MCF 10A (cell line): ENCODE results near the gene OTX2. TPM values are rescaled to one million over a fixed set of nuclear protein-coding genes. Genes with fewer than 3 reads are reported as not detected.

Source experiments
- BruUV-seq: library from RNA; stranded (reverse); fragments of 400-500 nt; replicated peaks from 2 replicates; lab custom pipeline; 2021; lab: Mats Ljungman, UMichigan
- CTCF ChIA-PET: fragments of 300-600 bp; sonication (Branson Sonifier 250); formaldehyde crosslinking; extraction: SDS; loops from one replicate; lab custom pipeline; 2021; ENCODE audit warnings: antibody characterized with exemption, inconsistent platforms; lab: Yijun Ruan, JAX
- POLR2A ChIA-PET: fragments of 300-600, 350-650 bp; sonication (Branson Sonifier 250); formaldehyde crosslinking; extraction: SDS; loops from one replicate; lab custom pipeline; 2020; ENCODE audit warnings: antibody characterized with exemption, inconsistent platforms; lab: Yijun Ruan, JAX
- DNase-seq: peaks from one replicate; pipeline ENCODE4 v3.0.0-alpha.2; 2018; ENCODE audit not compliant: unreplicated experiment
- H3K27ac Mint-ChIP-seq: one replicate; pipeline ENCODE4 v1.8.0; 2022; ENCODE audit warnings: mild to moderate bottlenecking, low read depth, mixed read lengths; ENCODE audit not compliant: unreplicated experiment
- H3K27me3 Mint-ChIP-seq: one replicate; pipeline ENCODE4 v1.8.0; 2022; ENCODE audit warnings: mixed read lengths; ENCODE audit not compliant: insufficient read depth, unreplicated experiment
- H3K36me3 Mint-ChIP-seq: one replicate; pipeline ENCODE4 v1.8.0; 2022; ENCODE audit warnings: mild to moderate bottlenecking, moderate library complexity, mixed read lengths; ENCODE audit not compliant: insufficient read depth, unreplicated experiment
- H3K4me1 Mint-ChIP-seq: one replicate; pipeline ENCODE4 v1.8.0; 2022; ENCODE audit warnings: mixed read lengths; ENCODE audit not compliant: insufficient read depth, unreplicated experiment
- H3K4me3 Mint-ChIP-seq: one replicate; pipeline ENCODE4 v1.8.0; 2022; ENCODE audit warnings: mild to moderate bottlenecking, moderate library complexity, mixed read lengths; ENCODE audit not compliant: unreplicated experiment
- H3K9me3 Mint-ChIP-seq: one replicate; pipeline ENCODE4 v1.8.0; 2022; ENCODE audit warnings: mixed read lengths; ENCODE audit not compliant: unreplicated experiment
- CTCF ChIP-seq: fragments of 200-600 bp; IDR thresholded peaks from one replicate; pipeline ENCODE4 v1.8.0; 2022; ENCODE audit warnings: antibody characterized with exemption, mild to moderate bottlenecking; ENCODE audit not compliant: unreplicated experiment
- intact Hi-C: fragments of 100-400 bp; cut with micrococcal nuclease; formaldehyde crosslinking; loops from 2 replicates; pipeline ENCODE4 v1.14.1; 2022
- total RNA-seq: library from RNA; stranded (reverse); gene quantifications from 2 replicates; pipeline ENCODE4 v1.2.3, GENCODE V29; 2022

OTX2 gene
- total RNA-seq, 1 experiment from 2014 or later, result not detected

GRCh38 chr14:56805992-56806727 lies 4.1 kb downstream of the OTX2 start:
- no peak overlapping the region for H3K4me3 Mint-ChIP-seq
- POLR2A ChIA-PET, result no interaction called here
- no peak for TF ChIP-seq CTCF
- no peaks in the 10 kb centered on the region for H3K4me1 Mint-ChIP-seq
- peaks cover 88% of the 10 kb centered on the region for H3K27me3 Mint-ChIP-seq
- no peak overlapping the region for H3K27ac Mint-ChIP-seq
- intact Hi-C loops, result no loop called here
- H3K36me3 Mint-ChIP-seq, result no peaks in the 10 kb centered on the region
- BruUV-seq, result no TSS peak
- H3K9me3 Mint-ChIP-seq, result peaks cover 6% of the 10 kb centered on the region
- DNase-seq, result no peak
- CTCF ChIA-PET, result no interaction called here

- ChIA-PET POLR2A (interaction anchor here (0.7 kb wide), 1 partner anchor 366 kb away, joined by 3 read pairs; no protein-coding TSS in a partner anchor), CTCF (no interaction called here)
- no peak for TF ChIP-seq CTCF
- Mint-ChIP-seq H3K4me1 (no peaks in the 10 kb centered on the region), H3K9me3 (peaks cover 6% of the 10 kb centered on the region), H3K36me3 (no peaks in the 10 kb centered on the region), H3K4me3 (no peak overlapping the region), H3K27me3 (peaks cover 88% of the 10 kb centered on the region), H3K27ac (no peak overlapping the region)
- intact Hi-C loops, result no loop called here
- no TSS peak for BruUV-seq
- no peak for DNase-seq
Observed at GRCh38 chr14:56805201-56805991, 4.9 kb downstream of the OTX2 start.

GRCh38 chr14:56803816-56804535 lies 6.3 kb downstream of the OTX2 start:
- no peaks in the 10 kb centered on the region for H3K4me1 Mint-ChIP-seq

More at GRCh38 chr14:56803816-56804535, 6.3 kb downstream of the OTX2 start:
- Mint-ChIP-seq H3K9me3 (no peaks in the 10 kb centered on the region), H3K27ac (no peak overlapping the region), H3K36me3 (no peaks in the 10 kb centered on the region), H3K27me3 (peaks cover 90% of the 10 kb centered on the region), H3K4me3 (no peak overlapping the region)
- TF ChIP-seq CTCF, result no peak
- no TSS peak for BruUV-seq
- no peak for DNase-seq
- CTCF ChIA-PET, result interaction anchor here (1.0 kb wide), 1 partner anchor 19 kb away, joined by 3 read pairs; no protein-coding TSS in a partner anchor
- intact Hi-C loops, result no loop called here
- POLR2A ChIA-PET, result no interaction called here
